Measurements from ENCODE around the gene SMPDL3A. TPM values are rescaled to one million over a fixed set of nuclear protein-coding genes. Genes with fewer than 3 reads are reported as not detected.
"Not testable (repeated sequence)": the region's sequence is repeated elsewhere in the genome, so short reads cannot be mapped to it uniquely, and the experiment has no call there.

SMPDL3A gene, protein sequence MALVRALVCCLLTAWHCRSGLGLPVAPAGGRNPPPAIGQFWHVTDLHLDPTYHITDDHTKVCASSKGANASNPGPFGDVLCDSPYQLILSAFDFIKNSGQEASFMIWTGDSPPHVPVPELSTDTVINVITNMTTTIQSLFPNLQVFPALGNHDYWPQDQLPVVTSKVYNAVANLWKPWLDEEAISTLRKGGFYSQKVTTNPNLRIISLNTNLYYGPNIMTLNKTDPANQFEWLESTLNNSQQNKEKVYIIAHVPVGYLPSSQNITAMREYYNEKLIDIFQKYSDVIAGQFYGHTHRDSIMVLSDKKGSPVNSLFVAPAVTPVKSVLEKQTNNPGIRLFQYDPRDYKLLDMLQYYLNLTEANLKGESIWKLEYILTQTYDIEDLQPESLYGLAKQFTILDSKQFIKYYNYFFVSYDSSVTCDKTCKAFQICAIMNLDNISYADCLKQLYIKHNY
- 100 to 1,000 TPM; 129 to 186 TPM for total RNA-seq
- long read RNA-seq, transcript SMPDL3A-201 (8 exons, 1,851 nt), result major isoform, 170 of 212 reads
- long read RNA-seq, transcript SMPDL3A-203 (7 exons, 1,755 nt), result minor isoform, 9 of 212 reads
- long read RNA-seq, partial matches to known transcripts, result 17 of 212 reads
- long read RNA-seq, other reads (novel, unspliced or antisense), result 16 of 212 reads

DNA sequence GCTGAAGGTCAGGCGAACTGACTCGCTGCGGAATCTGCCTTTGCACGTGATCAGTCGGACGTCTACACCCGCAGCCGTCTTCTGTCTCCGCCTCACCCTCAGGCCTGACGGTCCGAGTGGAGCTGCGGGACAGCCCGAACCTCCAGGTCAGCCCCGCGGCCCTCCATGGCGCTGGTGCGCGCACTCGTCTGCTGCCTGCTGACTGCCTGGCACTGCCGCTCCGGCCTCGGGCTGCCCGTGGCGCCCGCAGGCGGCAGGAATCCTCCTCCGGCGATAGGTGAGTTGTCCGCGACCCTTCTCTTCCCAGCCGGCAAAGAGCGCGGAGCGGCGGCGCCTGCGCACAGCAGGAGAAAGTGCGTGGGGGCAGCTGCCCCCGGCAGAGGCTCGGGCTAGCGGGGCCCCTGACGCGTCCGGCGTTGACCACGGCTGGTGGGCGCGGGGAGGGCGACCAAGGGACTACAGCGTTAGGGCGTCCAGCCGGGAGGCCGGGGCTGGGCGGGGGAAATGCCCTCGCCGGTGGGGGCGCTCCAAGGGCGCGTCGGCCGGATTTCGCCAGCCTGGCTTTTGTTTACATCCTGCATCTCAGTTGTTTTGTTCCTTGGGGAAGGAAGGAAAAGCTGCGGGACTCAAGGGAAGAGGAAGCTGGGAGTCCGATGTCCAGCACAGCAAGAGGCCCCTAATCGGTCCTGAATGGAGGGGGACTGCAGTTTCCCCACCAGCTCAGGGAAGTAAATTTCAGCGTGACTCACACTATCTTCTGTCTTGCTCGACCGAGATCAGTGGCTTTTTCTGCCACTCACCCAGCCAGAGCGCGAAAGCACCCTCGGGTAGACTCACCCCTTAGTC, at the start of gene SMPDL3A:
SMPDL3A (plus strand) TSS at position 77 of the 846 bp plus-strand sequence; CDS start at position 166, 89 bp downstream.
- ATAC-seq (peak; percentile 70), DNase-seq (peak; percentile 75 to 84)
- intact Hi-C loops (cut with DNase I, micrococcal nuclease), result no loop called here

DNA sequence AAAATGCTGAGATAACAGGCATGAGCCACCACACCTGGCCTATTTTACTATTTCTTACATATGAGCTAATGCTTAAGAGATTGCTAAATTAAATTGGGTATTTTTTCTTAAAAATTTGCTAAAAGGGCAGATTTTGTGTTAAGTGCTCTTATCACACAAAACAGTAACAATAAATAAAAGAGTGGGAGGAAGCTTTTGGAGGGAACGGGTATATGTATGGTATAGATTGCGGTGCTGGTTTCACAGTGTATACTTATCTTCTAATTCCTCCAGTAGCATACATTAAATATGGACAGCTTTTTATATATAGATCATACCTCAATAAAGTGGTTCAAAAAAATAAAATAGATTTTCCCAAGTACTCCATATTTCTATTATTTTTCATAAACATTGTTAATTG, 49.0 kb upstream of the SMPDL3A start:
- DNase-seq, result no peak
- intact Hi-C loops (cut with DNase I, micrococcal nuclease), result no loop called here
- ATAC-seq, result no peak

DNA sequence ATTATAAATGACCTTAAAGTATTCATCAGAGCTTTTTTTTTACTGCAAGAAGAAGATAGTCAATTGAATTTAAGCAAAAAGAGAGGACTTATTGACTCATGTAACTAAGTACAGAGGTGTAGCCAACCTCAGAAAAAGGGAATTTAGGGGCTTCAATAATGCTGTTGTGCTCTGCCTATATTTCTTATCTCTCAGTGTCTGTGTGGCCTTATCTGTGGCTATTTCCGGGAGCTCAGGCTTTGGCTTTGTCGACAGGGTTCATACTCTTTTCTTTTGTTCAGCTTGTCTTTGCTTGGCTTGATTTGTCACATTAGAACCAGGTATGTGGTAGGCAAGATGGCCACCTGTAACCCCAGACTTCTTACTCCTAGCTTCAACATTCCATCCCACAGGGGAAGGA, 48.1 kb upstream of the SMPDL3A start:
- intact Hi-C loops (cut with DNase I, micrococcal nuclease), result no loop called here
- no peak for ATAC-seq
- DNase-seq, result no peak

DNA sequence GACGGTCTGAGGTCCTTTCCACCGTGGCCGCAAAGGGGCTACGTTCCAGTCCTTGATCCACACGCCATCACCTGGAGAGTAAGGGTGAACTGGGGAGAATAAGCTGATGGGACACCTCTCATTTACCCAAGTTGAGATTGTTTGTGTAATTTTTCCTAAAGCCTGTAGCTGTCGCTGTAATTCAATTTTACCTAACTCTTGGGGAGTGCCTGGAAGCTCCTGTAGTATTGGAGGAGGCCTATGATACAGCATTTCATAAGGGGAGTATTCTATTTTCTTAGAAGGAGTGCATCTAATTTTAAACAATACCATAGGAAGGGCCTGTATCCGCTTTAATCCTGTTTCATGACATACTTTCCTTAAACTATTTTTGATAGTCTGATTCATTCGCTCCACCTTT, 44.8 kb upstream of the SMPDL3A start:
- intact Hi-C loops (cut with DNase I, micrococcal nuclease); DNase-seq: not testable (repeated sequence)
- peak; percentile 44 for ATAC-seq

DNA sequence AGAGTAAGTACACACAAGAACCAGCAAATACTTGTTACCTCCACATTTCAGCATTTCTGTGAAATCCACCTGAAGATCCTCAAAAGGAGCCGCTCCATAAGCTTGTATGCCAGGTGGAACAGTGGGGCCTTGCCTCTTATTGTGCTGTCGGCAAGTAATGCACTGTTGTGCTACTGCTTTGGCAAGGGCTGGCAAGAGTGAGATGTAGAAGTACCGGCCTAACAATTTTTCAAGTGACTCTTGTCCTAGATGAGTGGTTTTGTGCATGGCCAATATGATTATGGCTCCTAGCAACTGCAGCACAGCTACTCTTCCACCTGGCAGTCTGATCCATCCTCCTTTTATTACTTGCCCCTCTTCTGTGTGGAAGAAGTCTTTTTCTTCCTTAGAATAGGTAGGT, 44.2 kb upstream of the SMPDL3A start:
- intact Hi-C loops (cut with DNase I, micrococcal nuclease); ATAC-seq; DNase-seq: not testable (repeated sequence)

DNA sequence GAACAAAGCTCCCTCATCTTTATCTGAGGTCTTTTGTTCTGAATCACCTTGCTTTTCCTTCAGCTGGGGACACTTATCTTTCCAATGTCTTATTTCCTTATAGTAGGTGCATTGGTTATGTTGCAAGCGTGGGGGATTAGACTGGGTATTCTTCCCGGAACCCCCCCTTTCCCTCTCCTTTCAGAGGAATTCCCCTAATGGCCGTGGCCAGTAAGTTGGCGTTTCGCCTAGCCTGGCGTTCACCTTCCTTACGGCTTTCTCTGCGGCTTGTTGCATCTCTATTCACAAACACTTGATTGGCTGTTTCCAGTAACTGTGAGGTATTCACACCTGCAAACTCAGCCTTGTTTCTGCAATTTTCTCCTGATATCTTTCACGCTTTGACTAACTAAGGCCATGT, 42.4 kb upstream of the SMPDL3A start:
- no peak for ATAC-seq
- DNase-seq, result no peak
- intact Hi-C loops (cut with DNase I, micrococcal nuclease), result no loop called here

DNA sequence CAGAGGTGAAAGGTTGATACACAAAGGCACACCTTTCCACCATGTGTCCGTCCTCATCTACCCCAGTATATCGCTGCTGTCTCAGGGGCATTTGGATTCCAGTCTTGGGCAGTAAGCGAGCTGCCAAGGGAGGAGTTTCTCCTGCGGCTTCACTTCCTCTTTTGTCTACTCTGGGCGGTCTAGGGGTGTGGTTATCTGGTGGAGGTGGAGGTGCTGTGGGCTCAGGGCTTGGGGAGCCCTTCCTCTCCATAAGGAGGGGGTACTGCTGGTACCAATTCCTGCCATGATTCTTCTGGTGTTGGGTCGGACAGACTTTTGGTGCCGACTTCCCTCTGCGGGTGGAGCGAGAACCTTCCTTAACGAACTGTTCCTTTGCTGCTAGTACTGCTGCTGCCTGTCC, 41.5 kb upstream of the SMPDL3A start:
- intact Hi-C loops (cut with DNase I, micrococcal nuclease), result no loop called here
- ATAC-seq (no peak), DNase-seq (no peak)

DNA sequence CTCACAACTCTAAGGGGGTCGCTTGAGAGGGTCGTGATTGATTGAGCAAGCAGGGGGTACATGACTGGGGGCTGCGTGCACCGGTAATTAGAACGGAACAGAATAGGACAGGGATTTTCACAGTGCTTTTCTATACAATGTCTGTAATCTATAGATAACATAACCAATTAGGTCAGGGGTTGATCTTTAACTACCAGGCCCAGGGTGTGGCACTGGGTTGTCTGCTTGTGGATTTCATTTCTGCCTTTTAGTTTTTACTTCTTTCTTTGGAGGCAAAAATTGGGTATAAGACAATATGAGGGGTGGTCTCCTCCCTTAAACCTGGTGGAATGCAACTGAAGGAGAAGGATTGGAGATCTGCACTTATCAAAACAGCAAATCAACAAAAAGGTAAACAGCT, 40.1 kb upstream of the SMPDL3A start:
- intact Hi-C loops (cut with DNase I, micrococcal nuclease), result not testable (repeated sequence)
- ATAC-seq (peak; percentile 42), DNase-seq (peak in 1 of 2 donors; percentile 28)

DNA sequence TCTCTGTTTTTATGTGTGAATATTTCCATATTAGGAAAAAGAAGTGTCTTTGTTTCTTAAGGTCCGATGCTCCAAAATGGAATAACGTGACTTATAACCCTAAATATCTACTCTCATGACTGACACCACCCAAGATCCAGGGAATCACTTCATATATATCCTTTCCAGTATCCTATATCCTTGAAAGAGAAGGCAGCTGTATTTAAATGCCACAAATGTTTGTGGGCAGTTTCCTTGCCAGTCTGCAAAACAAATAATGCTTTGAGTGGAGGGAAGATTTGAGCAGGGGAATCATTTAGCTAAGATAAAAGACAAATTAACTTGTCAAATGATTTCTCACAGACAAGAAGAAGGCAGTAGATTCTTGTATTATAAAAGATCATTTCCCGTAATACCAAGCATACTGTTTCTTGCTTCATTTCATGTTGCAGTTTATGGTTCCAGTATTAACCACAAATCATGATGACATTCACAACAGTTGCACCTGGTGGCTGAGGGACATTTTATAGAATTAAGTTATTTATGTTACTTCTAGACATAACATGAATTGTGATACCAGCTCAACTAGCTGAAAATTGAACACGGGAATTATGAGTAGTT, 39.5 kb upstream of the SMPDL3A start:
- DNase-seq (no peak), ATAC-seq (peak; percentile 29)
- intact Hi-C loops (cut with DNase I, micrococcal nuclease), result no loop called here

DNA sequence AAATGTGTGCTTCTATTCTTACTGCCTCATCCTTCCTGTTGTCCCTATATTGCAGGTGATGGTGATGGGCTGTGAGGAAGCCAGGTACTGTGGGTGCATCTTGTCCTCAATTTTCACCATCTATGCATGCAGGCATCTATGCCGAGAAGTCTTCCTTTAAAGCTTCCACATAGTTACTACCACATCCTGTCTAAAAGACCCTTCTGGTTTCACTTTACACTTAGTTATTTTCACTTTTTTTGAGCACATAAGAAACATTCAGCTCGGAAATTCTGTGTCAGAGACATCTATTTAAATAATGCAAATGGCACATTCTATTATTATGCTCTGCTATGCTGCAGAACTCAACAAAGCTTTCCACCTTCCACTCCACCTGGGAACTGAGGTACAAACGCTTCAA, 37.7 kb upstream of the SMPDL3A start:
- intact Hi-C loops (cut with DNase I, micrococcal nuclease), result no loop called here
- no peak for DNase-seq

DNA sequence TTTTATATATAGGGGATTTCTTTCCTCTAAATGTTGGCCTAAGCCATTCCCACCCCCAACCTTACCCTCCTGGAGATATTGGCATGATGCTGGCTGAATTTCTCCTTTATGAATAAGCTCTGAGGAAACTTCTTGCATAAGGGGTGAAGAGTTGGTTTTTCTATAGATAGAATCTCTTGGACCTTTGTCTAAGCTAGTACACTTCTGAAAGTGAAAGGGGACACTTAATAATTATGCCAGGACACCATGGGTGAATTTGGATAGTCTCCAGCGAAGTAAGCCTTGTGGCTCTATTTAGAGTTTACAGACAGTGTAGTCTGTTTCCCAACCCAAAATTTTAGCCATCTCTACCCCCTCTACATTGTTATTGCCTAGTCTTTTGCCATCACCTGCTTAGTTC, 36.6 kb upstream of the SMPDL3A start:
- intact Hi-C loops (cut with DNase I, micrococcal nuclease), result no loop called here
- ATAC-seq, result no peak
- no peak for DNase-seq

More for the DNA sequence above, 37.7 kb upstream of the SMPDL3A start:
- no peak for ATAC-seq

DNA sequence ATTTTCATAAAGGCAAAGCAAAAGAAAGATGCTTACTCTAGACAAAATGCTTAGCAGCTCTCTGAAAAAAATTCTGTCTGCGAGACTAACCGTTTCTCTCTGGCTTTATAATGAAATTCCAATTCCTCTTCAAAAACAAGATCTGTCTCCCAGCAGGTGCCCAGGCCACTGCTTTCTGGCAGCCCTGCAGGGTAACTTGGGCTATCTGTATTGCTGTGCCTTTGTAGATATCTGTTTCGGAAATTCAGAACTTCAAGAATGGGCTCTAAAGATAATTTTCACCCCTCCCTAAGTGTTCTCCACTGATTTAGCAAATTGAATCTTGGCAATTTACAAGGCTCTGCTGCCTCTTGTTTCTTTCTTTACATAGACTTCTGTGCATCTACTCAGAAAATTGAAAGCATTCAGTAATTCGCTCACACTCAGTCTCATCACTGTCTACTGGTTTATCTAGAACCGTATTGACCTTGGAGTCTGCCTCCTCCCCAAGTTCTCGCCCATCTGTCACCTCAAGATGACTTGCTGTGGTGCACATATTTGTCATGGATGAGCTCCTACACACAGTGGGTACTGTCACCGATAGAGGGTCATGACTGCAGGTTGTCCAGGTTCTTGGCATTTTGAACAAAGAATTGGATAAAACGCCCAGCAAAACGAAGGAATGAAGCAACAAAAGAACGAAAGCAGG, 35.9 kb upstream of the SMPDL3A start:
- intact Hi-C loops (cut with DNase I, micrococcal nuclease), result no loop called here
- no peak for ATAC-seq
- no peak for DNase-seq

DNA sequence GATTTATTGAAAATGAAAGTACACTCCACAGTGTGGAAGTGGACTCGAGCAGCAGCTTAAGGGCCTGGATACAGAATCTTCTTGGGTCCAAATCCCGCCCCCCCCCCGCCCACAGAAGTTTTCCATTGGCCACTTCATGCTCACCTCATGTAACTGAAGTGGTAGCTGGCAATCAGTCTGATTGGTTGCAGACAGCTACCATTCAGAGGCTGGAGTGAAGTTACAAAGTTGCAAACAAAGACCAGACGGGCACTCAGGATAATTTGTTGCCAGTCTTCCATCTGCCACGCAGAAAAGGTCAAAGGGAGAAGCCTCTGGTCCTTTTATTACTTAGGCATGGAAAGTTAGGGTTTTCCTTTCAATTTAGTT, 35.4 kb upstream of the SMPDL3A start:
- DNase-seq (no peak), ATAC-seq (no peak)
- intact Hi-C loops (cut with DNase I, micrococcal nuclease), result no loop called here

DNA sequence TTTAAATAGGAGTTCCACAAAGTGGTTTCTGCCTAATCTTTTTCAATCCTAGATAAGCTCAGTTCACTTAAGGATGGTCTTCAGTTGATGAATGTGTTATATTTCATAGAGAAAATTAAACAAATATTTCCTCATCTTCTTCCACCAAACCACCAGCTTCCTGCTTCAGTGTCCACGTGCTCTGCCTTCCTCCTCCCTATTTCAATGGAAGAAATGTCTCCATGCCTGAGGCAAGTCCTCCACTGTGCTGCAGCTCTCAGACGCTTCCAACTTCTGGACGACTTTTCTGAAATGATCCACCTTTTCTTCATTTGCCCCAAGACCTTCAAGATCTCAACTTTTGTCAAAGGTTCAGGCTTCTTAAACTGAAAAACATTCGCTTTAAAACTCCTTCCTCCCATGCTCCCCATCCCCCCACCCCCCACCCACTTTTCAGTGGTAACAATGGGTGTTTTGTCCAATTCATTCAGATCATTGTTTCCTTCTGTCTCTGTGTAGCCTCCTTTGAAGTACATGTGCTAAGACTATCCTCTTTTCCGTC, 34.8 kb upstream of the SMPDL3A start:
- intact Hi-C loops (cut with DNase I, micrococcal nuclease), result no loop called here

DNA sequence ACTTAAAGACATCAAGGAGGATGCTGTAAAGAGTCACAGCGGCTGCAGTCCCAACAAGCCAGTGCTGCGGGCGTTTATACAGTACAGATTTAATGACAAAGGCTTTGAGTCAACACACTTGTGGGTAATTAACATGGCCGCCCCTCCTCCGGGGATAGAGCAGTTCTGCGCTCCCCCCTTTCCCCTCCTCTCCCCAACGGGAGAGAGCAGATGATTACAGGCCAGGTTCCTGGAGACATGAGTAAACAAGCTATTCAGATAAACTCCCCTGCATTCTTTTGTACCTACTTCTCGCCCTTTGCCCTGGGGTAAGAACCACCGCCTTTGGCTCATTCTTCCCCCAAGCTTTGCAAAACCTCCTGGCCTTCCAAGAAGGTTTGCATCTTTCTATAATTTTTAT, 33.2 kb upstream of the SMPDL3A start:
- ATAC-seq (peak; percentile 62), DNase-seq (no peak)
- intact Hi-C loops (cut with DNase I, micrococcal nuclease), result no loop called here

More for the DNA sequence above, 34.8 kb upstream of the SMPDL3A start:
- DNase-seq (no peak), ATAC-seq (no peak)

DNA sequence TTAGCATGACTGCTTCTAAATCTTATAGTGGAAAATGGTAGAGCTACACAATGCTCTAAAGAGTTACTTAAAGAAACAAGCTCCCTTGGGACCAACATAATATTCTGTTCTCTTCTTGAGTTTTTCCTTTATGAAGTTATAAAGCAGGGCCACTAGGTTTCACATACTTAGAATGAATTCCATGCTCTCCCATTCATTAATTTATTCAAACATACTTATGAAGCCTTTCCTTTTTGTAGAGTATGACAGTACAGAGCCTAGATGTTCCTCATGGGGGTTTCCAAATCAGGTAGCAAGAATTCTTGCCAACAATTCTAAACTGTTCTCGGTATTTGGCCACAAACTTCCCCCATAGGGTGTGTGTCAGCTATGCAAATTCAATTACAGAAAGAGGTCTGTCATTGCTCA, 30.1 kb upstream of the SMPDL3A start:
- ATAC-seq, result no peak
- intact Hi-C loops (cut with DNase I, micrococcal nuclease), result no loop called here
- no peak for DNase-seq

DNA sequence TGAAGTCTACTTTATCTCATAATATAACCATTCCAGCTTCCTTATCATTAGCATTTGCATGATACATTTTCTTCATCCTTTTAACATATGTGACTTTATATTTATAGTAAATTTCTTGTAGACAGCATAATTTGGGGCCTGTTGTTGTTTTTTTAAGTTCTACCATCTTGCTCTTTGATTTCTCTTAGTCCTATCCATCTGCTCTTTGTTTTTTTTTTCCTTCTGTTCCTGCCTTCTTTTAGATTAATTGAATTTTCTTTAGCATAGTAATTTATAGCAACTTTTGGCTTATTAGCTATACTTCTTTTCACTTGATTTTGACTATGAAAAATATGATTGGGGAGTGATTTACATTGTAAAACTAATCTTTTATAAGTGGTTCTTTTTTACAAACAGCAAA, 28.7 kb upstream of the SMPDL3A start:
- no peak for ATAC-seq
- intact Hi-C loops (cut with DNase I, micrococcal nuclease), result no loop called here
- DNase-seq, result no peak

DNA sequence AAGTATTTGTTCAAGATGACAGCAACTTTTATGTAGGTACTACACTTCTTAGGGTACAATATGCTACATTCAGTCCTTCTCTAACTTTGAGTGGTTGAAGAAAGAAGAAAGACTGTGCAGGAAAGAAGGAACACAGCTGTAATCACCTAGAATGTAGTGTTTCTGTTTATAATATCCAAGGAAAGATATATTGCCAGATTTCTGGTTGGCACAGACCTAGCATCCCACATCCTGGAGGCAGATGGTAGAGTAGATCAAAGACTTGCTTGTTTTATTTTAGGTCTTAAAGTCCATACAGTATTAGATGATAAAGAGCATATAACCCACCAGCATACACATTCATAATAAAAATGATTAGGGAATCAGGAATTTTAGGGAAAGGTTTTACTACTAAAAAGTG, 22.8 kb upstream of the SMPDL3A start:
- ATAC-seq, result no peak
- intact Hi-C loops (cut with DNase I, micrococcal nuclease), result no loop called here
- no peak for DNase-seq

Measured in left colon (tissue), 2 donors.